Activated effector memory CD4-positive, alpha-beta T cell treated with anti-CD3 and anti-CD28 coated beads, Interleukin-2, amount 50 U/mL, for 16 hours (primary cell): Measurements from ENCODE around the gene SNPH.
"Not testable (repeated sequence)": the region's sequence is repeated elsewhere in the genome, so short reads cannot be mapped to it uniquely, and the experiment has no call there.

Source experiments
- DNase-seq: peaks from one replicate; pipeline ENCODE4 v3.0.0-alpha.2; 2020

Gene SNPH

DNA sequence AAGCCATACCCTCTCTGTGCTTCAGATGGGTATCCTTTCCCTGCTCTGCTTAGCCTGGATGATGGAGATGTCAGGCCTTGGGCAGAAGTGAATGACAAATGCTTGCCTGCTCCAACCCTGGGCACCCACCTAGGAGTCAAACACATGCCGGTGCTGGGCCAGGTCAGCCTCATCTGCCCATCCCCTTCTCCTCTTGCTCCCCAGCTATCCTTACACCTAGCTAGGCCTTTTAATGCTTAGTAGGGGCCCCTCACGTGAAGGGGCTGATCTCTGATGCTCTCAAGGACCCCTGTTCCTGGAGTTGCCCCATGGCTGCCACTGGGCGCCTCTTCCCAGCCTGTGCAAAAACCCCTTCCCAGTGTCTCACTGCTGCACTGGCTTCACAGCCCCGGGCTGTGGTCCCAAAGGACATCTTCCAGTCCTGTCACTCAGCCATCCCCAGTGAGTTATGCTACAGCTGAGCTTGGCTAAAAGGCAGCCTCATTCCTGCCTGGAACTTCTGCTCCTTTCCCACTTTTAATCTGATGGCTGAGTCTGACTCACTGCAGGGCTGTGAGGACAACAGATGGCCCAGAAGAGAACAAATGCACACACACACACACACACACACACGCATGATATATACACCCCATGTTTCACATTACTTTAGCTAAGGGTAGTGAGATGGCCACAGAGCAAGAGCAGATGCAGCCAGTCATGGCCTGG is 75.6 kb downstream of the SNPH start:
- no peak for DNase-seq

DNA sequence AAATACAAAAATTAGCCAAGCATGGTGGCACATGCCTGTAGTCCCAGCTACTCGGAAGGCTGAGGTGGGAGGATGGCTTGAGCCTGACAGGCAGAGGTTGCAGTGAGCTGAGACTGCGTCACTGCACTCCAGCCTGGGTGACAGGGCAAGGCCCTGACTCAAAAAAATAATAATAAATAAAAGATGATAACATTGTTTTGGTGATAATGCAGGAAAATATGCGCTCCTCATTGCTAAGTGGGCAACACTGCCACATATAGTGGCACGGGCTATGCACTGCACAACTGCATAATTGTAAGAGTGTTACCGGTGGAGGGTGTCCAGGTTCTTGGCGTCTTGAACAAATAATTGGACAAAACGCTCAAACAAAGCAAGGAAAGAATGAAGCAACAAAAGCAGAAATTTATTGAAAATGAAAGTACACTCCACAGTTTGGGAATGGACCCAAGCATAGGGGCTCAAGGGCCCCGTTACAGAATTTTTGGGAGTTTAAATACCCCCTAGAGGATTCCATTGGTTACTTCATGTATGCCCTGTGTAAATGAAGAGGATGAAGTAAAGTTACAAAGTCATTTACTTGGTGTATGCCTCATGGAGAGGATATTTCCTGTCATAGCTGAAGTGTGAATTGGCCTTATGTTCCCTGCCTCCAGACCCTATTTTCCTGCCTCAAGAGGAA is 77.5 kb downstream of the SNPH start:
- not testable (repeated sequence) for DNase-seq

DNA sequence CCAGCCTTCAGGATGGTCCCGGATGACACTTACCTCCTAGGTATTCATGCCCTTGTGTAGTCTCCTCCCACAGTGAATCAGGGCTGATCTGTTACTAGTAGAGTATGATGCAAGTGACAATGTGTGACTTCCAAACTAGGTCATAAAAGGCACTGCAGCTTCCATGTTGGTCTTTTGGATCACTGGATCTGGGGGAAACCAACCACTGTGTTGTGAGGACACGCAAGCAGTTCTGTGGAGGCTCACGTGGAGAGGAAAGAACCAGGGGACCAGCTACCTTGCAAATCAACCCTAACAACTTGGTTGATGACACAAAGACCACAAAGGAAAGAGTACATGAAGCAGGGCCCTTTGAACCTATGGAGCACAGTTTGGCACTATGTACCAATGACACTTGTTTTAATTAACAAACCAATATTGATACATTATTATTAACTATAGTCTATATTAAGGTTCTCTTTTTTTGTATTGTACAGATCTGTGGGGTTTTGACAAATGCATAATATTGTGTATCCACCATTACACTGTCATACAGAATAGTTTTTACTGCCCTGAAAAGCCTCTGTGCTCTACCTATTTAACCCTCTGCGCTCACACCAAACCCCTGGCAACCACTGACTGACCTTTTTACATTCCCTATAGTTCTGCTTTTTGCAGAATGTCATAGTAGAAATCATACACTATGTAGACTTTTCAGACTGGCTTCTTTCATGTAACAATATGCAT is 79.1 kb downstream of the SNPH start:
- no peak for DNase-seq

GRCh38 chr20:1345756-1346093 is 79.6 kb downstream of the SNPH start:
- DNase-seq = no peak

GRCh38 chr20:1346315-1346969 is 80.3 kb downstream of the SNPH start:
- DNase-seq = no peak

- no peak for DNase-seq
Measured at GRCh38 chr20:1353956-1354355, 87.9 kb downstream of the SNPH start.

DNA sequence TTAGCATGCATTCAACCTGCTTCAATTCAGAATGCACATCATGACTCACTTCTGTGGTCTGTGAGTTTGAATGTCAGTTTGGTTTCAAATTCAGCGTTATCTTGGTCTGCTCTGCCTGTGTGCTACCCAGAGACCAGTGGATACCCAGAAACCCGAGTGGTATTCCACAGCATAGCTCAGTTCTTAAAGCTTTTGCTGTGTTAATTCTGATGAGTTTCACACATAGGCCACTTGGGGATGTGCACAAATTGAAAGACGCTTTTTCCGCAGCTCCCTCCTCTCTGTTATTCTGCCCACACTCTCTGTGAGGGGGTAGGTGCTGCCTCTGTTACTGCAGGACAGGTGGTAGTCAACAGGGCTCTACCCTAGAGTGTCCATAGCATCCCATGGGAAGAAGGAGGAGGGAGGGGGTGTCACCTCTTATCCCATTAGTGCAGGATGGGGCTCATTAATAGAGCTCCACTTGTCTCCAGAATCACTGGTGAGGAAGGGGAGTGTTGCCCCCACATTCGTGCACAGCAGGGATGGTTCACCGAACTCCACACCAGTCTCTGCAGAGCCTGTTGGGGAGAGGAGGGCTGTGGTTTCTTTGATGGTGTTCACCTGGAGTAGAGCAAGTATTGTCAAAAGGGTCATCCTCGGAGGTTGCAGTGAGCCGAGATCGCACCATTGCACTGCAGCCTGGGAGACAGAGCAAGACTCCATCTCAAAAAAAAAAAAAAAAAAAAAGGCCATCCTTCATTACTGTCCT is 92.0 kb downstream of the SNPH start:
- peak; percentile 69 for DNase-seq
